ENCODE measurements around the gene BRD3OS. TPM values are rescaled to one million over a fixed set of nuclear protein-coding genes. Genes with fewer than 3 reads are reported as not detected.

Gene BRD3OS
- total and polyA plus RNA-seq, 2 experiments from 2014 or later, result 9.2 to 16.0 TPM

DNA sequence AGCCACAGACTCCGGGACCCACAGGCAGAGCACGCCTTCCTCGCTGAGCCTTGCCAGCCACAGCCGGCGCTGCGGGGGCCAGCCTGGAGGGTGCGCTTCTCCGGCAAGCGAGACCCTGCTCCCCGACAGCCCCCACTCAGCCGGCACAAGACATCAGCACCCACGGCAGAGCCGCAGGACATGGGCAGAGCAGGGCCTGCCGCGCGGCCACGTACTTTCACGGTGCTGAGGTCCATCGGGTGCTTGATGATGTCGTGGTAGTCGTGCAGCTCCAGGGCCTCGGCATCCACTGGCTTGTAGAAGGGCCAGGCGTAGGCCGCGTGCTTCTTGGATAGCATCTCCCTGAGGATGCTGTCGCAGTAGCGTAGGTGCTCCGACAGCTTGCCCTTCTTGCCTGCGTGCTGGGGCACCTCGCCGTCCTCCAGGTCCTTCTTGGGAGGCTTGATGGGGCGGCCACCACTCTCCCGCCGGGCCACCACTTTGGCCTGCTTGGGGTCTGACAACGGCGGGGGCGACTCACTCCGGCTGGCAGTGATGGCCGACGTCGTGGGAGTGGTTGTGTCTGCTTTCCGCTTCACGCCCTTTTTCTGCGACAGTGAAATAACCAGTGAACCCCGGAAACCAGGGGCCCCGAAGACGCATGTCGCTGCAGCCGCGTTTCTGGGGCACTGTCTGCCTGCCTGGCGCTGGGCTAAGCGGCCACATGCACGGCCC, 22.7 kb downstream of the BRD3OS start (continued):
- TF ChIP-seq, protein P1, sequence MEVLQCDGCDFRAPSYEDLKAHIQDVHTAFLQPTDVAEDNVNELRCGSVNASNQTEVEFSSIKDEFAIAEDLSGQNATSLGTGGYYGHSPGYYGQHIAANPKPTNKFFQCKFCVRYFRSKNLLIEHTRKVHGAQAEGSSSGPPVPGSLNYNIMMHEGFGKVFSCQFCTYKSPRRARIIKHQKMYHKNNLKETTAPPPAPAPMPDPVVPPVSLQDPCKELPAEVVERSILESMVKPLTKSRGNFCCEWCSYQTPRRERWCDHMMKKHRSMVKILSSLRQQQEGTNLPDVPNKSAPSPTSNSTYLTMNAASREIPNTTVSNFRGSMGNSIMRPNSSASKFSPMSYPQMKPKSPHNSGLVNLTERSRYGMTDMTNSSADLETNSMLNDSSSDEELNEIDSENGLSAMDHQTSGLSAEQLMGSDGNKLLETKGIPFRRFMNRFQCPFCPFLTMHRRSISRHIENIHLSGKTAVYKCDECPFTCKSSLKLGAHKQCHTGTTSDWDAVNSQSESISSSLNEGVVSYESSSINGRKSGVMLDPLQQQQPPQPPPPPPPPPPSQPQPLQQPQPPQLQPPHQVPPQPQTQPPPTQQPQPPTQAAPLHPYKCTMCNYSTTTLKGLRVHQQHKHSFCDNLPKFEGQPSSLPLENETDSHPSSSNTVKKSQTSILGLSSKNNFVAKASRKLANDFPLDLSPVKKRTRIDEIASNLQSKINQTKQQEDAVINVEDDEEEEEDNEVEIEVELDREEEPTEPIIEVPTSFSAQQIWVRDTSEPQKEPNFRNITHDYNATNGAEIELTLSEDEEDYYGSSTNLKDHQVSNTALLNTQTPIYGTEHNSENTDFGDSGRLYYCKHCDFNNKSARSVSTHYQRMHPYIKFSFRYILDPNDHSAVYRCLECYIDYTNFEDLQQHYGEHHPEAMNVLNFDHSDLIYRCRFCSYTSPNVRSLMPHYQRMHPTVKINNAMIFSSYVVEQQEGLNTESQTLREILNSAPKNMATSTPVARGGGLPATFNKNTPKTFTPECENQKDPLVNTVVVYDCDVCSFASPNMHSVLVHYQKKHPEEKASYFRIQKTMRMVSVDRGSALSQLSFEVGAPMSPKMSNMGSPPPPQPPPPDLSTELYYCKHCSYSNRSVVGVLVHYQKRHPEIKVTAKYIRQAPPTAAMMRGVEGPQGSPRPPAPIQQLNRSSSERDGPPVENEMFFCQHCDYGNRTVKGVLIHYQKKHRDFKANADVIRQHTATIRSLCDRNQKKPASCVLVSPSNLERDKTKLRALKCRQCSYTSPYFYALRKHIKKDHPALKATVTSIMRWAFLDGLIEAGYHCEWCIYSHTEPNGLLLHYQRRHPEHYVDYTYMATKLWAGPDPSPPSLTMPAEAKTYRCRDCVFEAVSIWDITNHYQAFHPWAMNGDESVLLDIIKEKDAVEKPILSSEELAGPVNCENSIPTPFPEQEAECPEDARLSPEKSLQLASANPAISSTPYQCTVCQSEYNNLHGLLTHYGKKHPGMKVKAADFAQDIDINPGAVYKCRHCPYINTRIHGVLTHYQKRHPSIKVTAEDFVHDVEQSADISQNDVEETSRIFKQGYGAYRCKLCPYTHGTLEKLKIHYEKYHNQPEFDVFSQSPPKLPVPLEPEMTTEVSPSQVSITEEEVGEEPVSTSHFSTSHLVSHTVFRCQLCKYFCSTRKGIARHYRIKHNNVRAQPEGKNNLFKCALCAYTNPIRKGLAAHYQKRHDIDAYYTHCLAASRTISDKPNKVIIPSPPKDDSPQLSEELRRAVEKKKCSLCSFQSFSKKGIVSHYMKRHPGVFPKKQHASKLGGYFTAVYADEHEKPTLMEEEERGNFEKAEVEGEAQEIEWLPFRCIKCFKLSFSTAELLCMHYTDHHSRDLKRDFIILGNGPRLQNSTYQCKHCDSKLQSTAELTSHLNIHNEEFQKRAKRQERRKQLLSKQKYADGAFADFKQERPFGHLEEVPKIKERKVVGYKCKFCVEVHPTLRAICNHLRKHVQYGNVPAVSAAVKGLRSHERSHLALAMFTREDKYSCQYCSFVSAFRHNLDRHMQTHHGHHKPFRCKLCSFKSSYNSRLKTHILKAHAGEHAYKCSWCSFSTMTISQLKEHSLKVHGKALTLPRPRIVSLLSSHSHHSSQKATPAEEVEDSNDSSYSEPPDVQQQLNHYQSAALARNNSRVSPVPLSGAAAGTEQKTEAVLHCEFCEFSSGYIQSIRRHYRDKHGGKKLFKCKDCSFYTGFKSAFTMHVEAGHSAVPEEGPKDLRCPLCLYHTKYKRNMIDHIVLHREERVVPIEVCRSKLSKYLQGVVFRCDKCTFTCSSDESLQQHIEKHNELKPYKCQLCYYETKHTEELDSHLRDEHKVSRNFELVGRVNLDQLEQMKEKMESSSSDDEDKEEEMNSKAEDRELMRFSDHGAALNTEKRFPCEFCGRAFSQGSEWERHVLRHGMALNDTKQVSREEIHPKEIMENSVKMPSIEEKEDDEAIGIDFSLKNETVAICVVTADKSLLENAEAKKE (CRISPR knock-in tag; IDR thresholded peaks at IDR 0.05), result no peak
- TF ChIP-seq, protein P2, sequence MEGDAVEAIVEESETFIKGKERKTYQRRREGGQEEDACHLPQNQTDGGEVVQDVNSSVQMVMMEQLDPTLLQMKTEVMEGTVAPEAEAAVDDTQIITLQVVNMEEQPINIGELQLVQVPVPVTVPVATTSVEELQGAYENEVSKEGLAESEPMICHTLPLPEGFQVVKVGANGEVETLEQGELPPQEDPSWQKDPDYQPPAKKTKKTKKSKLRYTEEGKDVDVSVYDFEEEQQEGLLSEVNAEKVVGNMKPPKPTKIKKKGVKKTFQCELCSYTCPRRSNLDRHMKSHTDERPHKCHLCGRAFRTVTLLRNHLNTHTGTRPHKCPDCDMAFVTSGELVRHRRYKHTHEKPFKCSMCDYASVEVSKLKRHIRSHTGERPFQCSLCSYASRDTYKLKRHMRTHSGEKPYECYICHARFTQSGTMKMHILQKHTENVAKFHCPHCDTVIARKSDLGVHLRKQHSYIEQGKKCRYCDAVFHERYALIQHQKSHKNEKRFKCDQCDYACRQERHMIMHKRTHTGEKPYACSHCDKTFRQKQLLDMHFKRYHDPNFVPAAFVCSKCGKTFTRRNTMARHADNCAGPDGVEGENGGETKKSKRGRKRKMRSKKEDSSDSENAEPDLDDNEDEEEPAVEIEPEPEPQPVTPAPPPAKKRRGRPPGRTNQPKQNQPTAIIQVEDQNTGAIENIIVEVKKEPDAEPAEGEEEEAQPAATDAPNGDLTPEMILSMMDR (conservative IDR thresholded peaks at IDR 0.05; ENCODE audit: low read depth in 2 of 2), result no peak
- TF ChIP-seq JUNB (IDR thresholded peaks at IDR 0.05; ENCODE audit: unreplicated experiment) (no peak), EZH2phosphoT487 (IDR thresholded peaks at IDR 0.05; ENCODE audit: unreplicated experiment) (no peak), POLR2AphosphoS5 (IDR thresholded peaks at IDR 0.05; ENCODE audit: low read depth) (no peak)

DNA sequence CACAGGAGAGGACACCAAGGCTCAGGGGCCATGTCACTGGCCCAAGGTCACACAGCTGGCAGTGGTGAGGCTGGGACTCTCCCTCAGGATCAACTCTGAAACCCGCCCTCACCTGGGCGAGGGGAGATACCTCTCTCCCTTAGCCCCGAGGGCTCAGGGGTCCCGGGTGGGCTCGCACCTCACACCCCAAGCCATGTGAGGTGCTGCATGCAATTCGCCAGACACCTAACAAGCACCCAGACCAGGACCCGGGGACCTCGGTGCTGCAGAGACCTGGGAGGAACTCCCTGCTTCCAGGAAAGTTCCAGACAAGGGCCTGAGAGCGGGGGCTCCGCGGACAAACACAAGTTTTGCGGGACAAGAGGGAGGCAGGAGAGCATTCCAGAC, 23.3 kb downstream of the BRD3OS start:
- Mint-ChIP-seq H3K36me3 (ENCODE audit: low read depth) (peaks cover 66% of the 10 kb centered on the region), H3K27ac (no peak overlapping the region; the same call in 1 of the 2 replicates), H3K9me3 (no peaks in the 10 kb centered on the region), H3K4me3 (no peak overlapping the region), H3K27me3 (ENCODE audit: insufficient read depth, low read depth, poor library complexity) (peaks cover 9% of the 10 kb centered on the region), H3K4me1 (no peaks in the 10 kb centered on the region)
- H3K4me1 ChIP-seq (ENCODE audit: insufficient read depth), result no peaks in the 10 kb centered on the region
- peaks cover 2% of the 10 kb centered on the region; the same call in 1 of the 2 replicates for H3K79me2 ChIP-seq (replicated peaks; ENCODE audit: insufficient read depth)
- H3F3A ChIP-seq (replicated peaks; ENCODE audit: low read depth), result no peaks in the 10 kb centered on the region
- ATAC-seq (no peak), DNase-seq (ENCODE audit: low spot score) (no peak)
- no peak overlapping the region for H2AFZ ChIP-seq
- no peaks in the 10 kb centered on the region for H3K27me3 ChIP-seq (ENCODE audit: insufficient read depth)
- no peak overlapping the region for H3K4me3 ChIP-seq
- peaks cover 10% of the 10 kb centered on the region; the same call in 1 of the 2 replicates for H3K36me3 ChIP-seq (ENCODE audit: insufficient read depth)
- H3K9me2 ChIP-seq (ENCODE audit: insufficient read depth), result no peaks in the 10 kb centered on the region
- peaks cover 2% of the 10 kb centered on the region for H4K20me1 ChIP-seq (replicated peaks; ENCODE audit: insufficient read depth)
- H3K27ac ChIP-seq (ENCODE audit: low read depth), result no peak overlapping the region
- no peak overlapping the region for H3K4me2 ChIP-seq
- TF ChIP-seq POLR2AphosphoS5 (IDR thresholded peaks at IDR 0.05; ENCODE audit: low read depth) (no peak), ZNF331 (CRISPR knock-in tag; IDR thresholded peaks at IDR 0.05; ENCODE audit: low read depth) (no peak), ZNF114 (CRISPR knock-in tag; IDR thresholded peaks at IDR 0.05) (no peak), CREB1 (CRISPR knock-in tag; IDR thresholded peaks at IDR 0.05; ENCODE audit: low read depth) (no peak), STAT1 (IDR thresholded peaks at IDR 0.05; ENCODE audit: unreplicated experiment) (no peak)
- TF ChIP-seq, protein P3, sequence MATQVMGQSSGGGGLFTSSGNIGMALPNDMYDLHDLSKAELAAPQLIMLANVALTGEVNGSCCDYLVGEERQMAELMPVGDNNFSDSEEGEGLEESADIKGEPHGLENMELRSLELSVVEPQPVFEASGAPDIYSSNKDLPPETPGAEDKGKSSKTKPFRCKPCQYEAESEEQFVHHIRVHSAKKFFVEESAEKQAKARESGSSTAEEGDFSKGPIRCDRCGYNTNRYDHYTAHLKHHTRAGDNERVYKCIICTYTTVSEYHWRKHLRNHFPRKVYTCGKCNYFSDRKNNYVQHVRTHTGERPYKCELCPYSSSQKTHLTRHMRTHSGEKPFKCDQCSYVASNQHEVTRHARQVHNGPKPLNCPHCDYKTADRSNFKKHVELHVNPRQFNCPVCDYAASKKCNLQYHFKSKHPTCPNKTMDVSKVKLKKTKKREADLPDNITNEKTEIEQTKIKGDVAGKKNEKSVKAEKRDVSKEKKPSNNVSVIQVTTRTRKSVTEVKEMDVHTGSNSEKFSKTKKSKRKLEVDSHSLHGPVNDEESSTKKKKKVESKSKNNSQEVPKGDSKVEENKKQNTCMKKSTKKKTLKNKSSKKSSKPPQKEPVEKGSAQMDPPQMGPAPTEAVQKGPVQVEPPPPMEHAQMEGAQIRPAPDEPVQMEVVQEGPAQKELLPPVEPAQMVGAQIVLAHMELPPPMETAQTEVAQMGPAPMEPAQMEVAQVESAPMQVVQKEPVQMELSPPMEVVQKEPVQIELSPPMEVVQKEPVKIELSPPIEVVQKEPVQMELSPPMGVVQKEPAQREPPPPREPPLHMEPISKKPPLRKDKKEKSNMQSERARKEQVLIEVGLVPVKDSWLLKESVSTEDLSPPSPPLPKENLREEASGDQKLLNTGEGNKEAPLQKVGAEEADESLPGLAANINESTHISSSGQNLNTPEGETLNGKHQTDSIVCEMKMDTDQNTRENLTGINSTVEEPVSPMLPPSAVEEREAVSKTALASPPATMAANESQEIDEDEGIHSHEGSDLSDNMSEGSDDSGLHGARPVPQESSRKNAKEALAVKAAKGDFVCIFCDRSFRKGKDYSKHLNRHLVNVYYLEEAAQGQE (IDR thresholded peaks at IDR 0.05; ENCODE audit: unreplicated experiment), result no peak
